ENCODE measurements around the gene RNF125. TPM values are rescaled to one million over a fixed set of nuclear protein-coding genes. Genes with fewer than 3 reads are reported as not detected.
"Not testable (repeated sequence)": the region's sequence is repeated elsewhere in the genome, so short reads cannot be mapped to it uniquely, and the experiment has no call there.

Gene RNF125
- total and polyA plus RNA-seq, 4 donors = 1.6 to 5.7 (median 3.6) TPM

DNA sequence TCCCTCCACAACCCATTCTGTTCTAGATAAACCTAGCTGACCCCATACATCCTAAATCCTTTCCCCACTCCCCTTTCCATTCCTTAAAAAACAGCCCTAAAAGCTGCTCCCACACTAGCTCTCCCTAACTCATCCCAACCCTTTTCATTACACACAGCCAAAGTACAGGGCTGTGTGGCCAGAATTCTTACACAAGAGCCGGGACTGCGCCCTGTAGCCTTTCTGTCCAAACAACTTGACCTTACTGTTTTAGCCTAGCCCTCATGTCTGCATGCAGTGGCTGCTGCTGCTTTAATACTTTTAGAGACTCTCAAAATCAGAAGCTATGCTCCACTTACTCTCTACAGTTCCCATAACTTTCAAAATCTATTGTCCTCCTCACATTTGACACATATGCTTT, 14.8 kb upstream of the RNF125 start:
- DNase-seq (ENCODE audit: low spot score) = not testable (repeated sequence)
- peak; percentile 52 to 53 for TF ChIP-seq RXRA (IDR thresholded peaks at IDR 0.05)
- TF ChIP-seq SP1 (IDR thresholded peaks at IDR 0.05) = peak; percentile 54
- peak; percentile 67 to 68 for TF ChIP-seq HNF4A (conservative IDR thresholded peaks at IDR 0.05)
- WGBS = 35% methylated on average over 2 of the region's 2 CpGs

GRCh38 chr18:32010124-32010721, 8.4 kb upstream of the RNF125 start:
- Histone ChIP-seq H3K9me3 (ENCODE audit: control insufficient read depth in 4 of 4, low read length in 3 of 4) (no peaks in the 10 kb centered on the region), H3K4me1 (ENCODE audit: control insufficient read depth in 4 of 4, insufficient read depth in 4 of 4, low read length in 3 of 4) (peaks cover 0 to 4% (median under 1%) of the 10 kb centered on the region in 4 donors), H3K36me3 (ENCODE audit: control insufficient read depth in 4 of 4, insufficient read depth in 3 of 4, low read depth in 1 of 4, low read length in 3 of 4) (no peaks in the 10 kb centered on the region), H3K27me3 (ENCODE audit: control insufficient read depth in 4 of 4, insufficient read depth in 4 of 4, low read length in 3 of 4) (no peaks in the 10 kb centered on the region), H3K4me3 (ENCODE audit: low read depth in 1 of 3, low read length in 3 of 3) (no peak overlapping the region), H3K27ac (ENCODE audit: low read depth in 1 of 2, low read length in 2 of 2) (no peak overlapping the region), H3K9ac (ENCODE audit: low read depth in 1 of 2, low read length in 2 of 2) (no peak overlapping the region)
- TF ChIP-seq TAF1 (conservative IDR thresholded peaks at IDR 0.05) (no peak), FOXA2 (IDR thresholded peaks at IDR 0.05) (no peak), RXRA (IDR thresholded peaks at IDR 0.05) (no peak), GABPA (IDR thresholded peaks at IDR 0.05 in 1 of 2, conservative IDR thresholded peaks at IDR 0.05 in 1 of 2) (no peak), HNF4A (conservative IDR thresholded peaks at IDR 0.05) (no peak), NR2F2 (IDR thresholded peaks at IDR 0.05) (no peak), MAX (IDR thresholded peaks at IDR 0.05) (no peak), SP1 (IDR thresholded peaks at IDR 0.05) (no peak)
- TF ChIP-seq, protein P1, sequence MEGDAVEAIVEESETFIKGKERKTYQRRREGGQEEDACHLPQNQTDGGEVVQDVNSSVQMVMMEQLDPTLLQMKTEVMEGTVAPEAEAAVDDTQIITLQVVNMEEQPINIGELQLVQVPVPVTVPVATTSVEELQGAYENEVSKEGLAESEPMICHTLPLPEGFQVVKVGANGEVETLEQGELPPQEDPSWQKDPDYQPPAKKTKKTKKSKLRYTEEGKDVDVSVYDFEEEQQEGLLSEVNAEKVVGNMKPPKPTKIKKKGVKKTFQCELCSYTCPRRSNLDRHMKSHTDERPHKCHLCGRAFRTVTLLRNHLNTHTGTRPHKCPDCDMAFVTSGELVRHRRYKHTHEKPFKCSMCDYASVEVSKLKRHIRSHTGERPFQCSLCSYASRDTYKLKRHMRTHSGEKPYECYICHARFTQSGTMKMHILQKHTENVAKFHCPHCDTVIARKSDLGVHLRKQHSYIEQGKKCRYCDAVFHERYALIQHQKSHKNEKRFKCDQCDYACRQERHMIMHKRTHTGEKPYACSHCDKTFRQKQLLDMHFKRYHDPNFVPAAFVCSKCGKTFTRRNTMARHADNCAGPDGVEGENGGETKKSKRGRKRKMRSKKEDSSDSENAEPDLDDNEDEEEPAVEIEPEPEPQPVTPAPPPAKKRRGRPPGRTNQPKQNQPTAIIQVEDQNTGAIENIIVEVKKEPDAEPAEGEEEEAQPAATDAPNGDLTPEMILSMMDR (IDR thresholded peaks at IDR 0.05; ENCODE audit: low read depth, low read length, missing input control) = no peak
- TF ChIP-seq, protein P2, sequence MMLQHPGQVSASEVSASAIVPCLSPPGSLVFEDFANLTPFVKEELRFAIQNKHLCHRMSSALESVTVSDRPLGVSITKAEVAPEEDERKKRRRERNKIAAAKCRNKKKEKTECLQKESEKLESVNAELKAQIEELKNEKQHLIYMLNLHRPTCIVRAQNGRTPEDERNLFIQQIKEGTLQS (IDR thresholded peaks at IDR 0.05) = no peak
- TF ChIP-seq, protein P3, sequence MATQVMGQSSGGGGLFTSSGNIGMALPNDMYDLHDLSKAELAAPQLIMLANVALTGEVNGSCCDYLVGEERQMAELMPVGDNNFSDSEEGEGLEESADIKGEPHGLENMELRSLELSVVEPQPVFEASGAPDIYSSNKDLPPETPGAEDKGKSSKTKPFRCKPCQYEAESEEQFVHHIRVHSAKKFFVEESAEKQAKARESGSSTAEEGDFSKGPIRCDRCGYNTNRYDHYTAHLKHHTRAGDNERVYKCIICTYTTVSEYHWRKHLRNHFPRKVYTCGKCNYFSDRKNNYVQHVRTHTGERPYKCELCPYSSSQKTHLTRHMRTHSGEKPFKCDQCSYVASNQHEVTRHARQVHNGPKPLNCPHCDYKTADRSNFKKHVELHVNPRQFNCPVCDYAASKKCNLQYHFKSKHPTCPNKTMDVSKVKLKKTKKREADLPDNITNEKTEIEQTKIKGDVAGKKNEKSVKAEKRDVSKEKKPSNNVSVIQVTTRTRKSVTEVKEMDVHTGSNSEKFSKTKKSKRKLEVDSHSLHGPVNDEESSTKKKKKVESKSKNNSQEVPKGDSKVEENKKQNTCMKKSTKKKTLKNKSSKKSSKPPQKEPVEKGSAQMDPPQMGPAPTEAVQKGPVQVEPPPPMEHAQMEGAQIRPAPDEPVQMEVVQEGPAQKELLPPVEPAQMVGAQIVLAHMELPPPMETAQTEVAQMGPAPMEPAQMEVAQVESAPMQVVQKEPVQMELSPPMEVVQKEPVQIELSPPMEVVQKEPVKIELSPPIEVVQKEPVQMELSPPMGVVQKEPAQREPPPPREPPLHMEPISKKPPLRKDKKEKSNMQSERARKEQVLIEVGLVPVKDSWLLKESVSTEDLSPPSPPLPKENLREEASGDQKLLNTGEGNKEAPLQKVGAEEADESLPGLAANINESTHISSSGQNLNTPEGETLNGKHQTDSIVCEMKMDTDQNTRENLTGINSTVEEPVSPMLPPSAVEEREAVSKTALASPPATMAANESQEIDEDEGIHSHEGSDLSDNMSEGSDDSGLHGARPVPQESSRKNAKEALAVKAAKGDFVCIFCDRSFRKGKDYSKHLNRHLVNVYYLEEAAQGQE (IDR thresholded peaks at IDR 0.05) = no peak
- no peak for DNase-seq (ENCODE audit: low spot score)
- 96% methylated on average over 5 of the region's 5 CpGs for WGBS

More for the DNA sequence above, 14.8 kb upstream of the RNF125 start:
- peaks cover 4 to 15% (median 6%) of the 10 kb centered on the region in 4 donors for H3K4me1 ChIP-seq (ENCODE audit: control insufficient read depth in 4 of 4, insufficient read depth in 4 of 4, low read length in 3 of 4)
- not testable (repeated sequence) for H3K9me3 ChIP-seq (ENCODE audit: control insufficient read depth in 4 of 4, low read length in 3 of 4); H3K4me3 ChIP-seq (ENCODE audit: low read depth in 1 of 3, low read length in 3 of 3); H3K27ac ChIP-seq (ENCODE audit: low read depth in 1 of 2, low read length in 2 of 2); H3K27me3 ChIP-seq (ENCODE audit: control insufficient read depth in 4 of 4, insufficient read depth in 4 of 4, low read length in 3 of 4); H3K36me3 ChIP-seq (ENCODE audit: control insufficient read depth in 4 of 4, insufficient read depth in 3 of 4, low read depth in 1 of 4, low read length in 3 of 4); H3K9ac ChIP-seq (ENCODE audit: low read depth in 1 of 2, low read length in 2 of 2)
